GM21367 (cell line): ENCODE results near the gene TDRD12.
"Not testable (repeated sequence)": the region's sequence is repeated elsewhere in the genome, so short reads cannot be mapped to it uniquely, and the experiment has no call there.

ENCODE experiments used
- ATAC-seq: cut with Tn5 transposase; IDR thresholded peaks from one replicate; pipeline ENCODE4 v1.9.1; 2021; ENCODE audit not compliant: unreplicated experiment

The TDRD12 gene

DNA sequence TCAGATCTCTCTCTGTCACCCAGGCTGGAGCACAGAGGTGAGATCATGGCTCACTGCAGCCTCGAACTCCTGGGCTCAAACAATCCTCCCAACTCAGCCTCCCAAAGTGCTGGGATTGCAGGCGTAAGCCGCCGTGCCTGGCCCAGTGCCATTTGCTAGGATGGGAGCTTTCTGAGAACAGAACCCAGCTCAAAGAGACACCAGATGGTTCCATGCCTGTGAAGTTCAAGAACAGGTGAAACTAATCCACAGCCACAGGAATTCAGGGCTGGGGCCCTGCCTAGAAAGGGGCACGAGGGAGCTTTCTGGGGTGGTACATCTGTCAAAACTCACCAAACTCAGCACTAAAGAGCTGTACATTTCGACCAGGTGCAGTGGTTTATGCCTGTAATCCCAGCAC lies 145.8 kb downstream of the TDRD12 start:
- ATAC-seq = no peak

- no peak for ATAC-seq
Observed at GRCh38 chr19:32866061-32866460, 146.5 kb downstream of the TDRD12 start.

DNA sequence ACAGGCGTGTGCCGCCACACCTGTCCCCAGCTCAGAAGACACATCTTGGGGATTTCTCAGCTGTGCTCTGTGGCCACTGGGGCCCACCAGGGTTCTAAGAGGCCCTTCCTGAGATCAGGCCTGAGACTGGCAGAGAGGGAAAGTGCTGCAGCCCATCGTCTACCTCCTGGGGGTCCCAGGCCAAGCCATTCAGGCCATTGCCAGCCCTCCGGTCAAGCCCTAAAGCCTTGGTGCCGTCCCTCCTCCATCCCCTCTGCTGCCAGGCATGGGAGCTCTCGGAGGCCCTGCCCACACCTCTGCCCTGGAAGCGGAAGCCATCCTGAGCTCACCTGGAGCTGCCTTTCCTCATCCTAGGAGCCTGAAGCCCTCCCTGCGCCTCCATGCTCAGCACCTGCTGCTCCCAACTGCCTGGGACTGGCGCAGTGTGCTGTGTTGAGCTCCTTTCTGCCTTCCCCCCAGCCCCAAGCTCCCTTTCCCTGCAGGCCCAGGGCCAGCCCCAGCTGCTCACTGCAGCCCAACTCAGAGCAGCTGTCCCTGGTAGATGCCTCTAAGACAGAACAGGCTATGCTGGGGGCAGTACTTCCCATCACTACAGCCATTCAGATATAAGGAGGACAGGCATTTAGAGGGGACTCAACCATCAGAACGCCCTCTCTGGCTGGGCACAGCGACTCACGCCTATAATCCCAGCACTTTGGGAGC lies 147.1 kb downstream of the TDRD12 start:
- ATAC-seq = no peak

DNA sequence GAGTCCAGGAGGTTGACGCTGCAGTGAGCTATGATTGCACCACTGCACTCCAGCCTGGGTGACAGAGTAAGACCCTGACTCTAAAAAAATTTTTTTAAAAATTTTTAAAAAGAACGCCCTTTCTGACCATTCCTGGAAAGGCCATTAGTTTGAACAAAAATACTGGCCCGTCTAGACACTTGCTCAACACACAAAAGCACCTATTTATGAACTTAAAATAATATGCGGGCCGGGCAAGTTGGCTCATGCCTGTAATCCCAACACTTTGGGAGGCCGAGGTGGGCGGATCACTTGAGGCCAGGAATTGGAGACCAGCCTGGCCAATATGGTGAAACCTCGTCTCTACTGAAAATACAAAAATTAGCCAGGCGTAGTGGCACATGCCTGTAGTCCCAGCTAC lies 147.9 kb downstream of the TDRD12 start:
- ATAC-seq = not testable (repeated sequence)

- ATAC-seq = no peak
Observed at GRCh38 chr19:32868206-32868950, 148.8 kb downstream of the TDRD12 start.

DNA sequence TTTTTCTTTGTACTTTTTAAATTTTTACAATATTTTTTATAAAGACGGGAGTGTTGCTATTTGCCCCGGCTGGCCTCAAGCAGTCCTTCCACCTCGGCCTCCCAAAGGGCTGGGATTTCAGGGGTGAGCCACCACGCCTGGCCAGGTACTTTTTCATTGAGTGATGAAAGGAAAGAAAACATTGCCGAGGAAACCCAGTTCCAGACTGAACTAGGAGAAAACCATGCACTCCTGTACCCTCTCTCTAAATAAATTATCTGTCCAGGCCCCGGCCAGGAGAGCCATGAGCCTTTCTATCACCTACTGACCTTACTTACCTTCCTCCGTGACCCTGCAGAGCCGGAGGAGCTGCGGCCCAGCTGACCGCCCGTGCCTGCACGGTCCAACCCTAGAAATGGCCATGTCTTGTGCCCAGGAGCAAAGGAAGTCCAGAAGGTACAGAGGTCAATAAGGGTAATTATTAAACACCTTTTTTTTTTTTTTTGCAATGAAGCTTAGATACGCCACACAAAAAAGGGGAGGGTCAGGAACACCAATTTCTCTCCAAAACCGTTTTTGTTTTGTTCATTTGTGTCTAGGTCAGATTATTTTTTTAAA lies 149.9 kb downstream of the TDRD12 start, which contains the start of gene SLC7A9:
TSS of gene SLC7A9 (minus strand) at position 399 of the 597 bp plus-strand sequence. CDS start 1,233 bp downstream, outside the sequence.
- no peak for ATAC-seq

GRCh38 chr19:32869966-32870573 lies 150.5 kb downstream of the TDRD12 start:
- ATAC-seq = no peak

GRCh38 chr19:32870981-32871451 lies 151.4 kb downstream of the TDRD12 start:
- ATAC-seq = no peak

DNA sequence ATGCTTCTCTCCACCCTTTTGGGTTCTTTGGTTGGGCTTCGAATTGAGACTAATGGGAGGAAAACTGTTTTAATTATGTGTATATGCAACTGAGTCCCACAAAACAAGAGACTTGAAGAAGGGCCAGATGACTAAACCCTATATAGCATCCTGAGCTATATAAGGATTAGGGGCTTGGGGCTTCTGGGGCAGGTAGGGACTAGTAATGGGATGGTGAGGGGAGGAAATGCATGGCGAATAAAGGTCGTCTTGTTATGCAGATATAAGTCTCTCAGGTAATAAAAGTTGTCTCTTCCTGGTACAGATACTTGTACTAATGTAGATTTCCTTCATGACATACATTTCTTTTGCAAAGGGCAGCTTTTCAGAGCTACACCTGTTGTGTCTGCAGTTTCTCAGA lies 152.8 kb downstream of the TDRD12 start:
- ATAC-seq = no peak

DNA sequence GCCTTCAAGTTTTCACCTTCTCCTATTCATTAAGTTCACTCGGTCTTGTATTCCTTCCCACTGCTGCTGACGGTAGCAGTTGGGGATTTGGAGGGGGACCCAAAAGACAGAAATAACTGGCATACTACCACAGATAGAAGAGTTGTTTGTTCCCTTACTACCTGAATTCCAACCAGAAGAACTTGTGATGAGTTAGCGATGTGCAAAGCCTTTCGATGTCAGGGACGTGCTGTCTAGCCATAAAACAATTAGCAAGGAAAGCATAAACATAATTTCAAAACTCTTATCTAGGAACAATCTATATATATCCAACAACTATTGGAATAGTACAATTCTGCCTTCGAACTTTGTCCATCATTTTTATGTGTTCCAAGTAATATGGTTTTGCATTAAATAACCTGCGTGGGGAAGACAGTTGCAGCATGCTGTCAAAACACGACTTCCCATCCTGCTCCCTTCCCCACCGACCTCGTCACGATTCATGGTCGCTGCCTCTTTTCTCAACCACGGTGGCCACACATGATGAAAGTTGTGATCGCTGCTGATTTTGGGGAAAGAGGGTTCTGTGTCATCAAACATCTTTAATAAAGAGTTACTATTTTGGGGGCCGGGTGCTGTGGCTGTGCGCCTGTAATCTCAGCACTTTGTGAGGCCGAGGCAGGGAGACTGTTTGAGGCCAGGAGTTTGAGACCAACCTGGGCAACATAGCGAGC lies 153.8 kb downstream of the TDRD12 start:
- ATAC-seq = no peak

- ATAC-seq = no peak
Observed at GRCh38 chr19:32874605-32875004, 155.0 kb downstream of the TDRD12 start.

DNA sequence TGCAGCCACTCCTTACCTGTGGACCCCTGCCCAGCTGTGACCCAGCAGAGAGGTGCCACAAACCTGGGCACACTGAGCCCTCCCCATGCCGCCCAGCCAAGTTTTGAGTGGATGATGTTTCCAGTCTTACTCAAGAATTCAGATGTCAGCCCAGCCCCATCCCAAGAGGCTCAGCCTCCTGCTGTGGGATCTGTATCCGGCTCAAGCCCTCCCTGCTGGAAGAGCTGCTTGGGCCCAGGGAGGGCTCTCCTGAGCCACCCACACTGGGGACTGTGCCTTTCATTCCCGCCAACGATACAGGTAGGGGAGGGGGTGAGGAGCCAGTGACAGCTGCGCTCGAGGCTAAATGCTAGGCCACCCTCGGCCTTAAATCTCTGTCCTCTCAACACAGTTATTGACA lies 155.9 kb downstream of the TDRD12 start:
- no peak for ATAC-seq

- no peak for ATAC-seq
Observed at GRCh38 chr19:32876236-32876918, 156.8 kb downstream of the TDRD12 start.

GRCh38 chr19:32876919-32877285 lies 157.3 kb downstream of the TDRD12 start:
- no peak for ATAC-seq
